ENCODE measurements around the gene SIAH2.

Gene SIAH2

GRCh38 chr3:150773616-150774192 lies 10.7 kb upstream of the SIAH2 start:
- DNase-seq: no peak

- no peak for DNase-seq
Measured at GRCh38 chr3:150771600-150771999, 8.6 kb upstream of the SIAH2 start.

- DNase-seq: no peak
Measured at GRCh38 chr3:150770681-150771080, 7.7 kb upstream of the SIAH2 start.

GRCh38 chr3:150766742-150767141 lies 3.8 kb upstream of the SIAH2 start:
- no peak for DNase-seq

- no peak for DNase-seq
Measured at GRCh38 chr3:150765949-150766720, 3.2 kb upstream of the SIAH2 start.

GRCh38 chr3:150764967-150765366 lies 2.0 kb upstream of the SIAH2 start:
- no peak for DNase-seq

GRCh38 chr3:150764566-150764965 lies 1.6 kb upstream of the SIAH2 start:
- DNase-seq: no peak

- peak; percentile 28 for DNase-seq
Measured at GRCh38 chr3:150763841-150764483, 993 bp upstream of the SIAH2 start.

- DNase-seq: no peak
Measured at GRCh38 chr3:150762662-150763121, 277 bp downstream of the SIAH2 start.

GRCh38 chr3:150761831-150762661 lies 923 bp downstream of the SIAH2 start:
- peak; percentile 56 for DNase-seq

GRCh38 chr3:150760431-150761200 lies 2.4 kb downstream of the SIAH2 start:
- no peak for DNase-seq

GRCh38 chr3:150759947-150760346 lies 3.0 kb downstream of the SIAH2 start:
- DNase-seq: no peak

GRCh38 chr3:150759319-150759718 lies 3.6 kb downstream of the SIAH2 start:
- no peak for DNase-seq

- DNase-seq: no peak
Measured at GRCh38 chr3:150757768-150758167, 5.2 kb downstream of the SIAH2 start.

- no peak for DNase-seq
Measured at GRCh38 chr3:150757364-150757763, 5.6 kb downstream of the SIAH2 start.

- no peak for DNase-seq
Measured at GRCh38 chr3:150756491-150757059, 6.4 kb downstream of the SIAH2 start.

- DNase-seq: no peak
Measured at GRCh38 chr3:150755902-150756301, 7.1 kb downstream of the SIAH2 start.

- no peak for DNase-seq
Measured at GRCh38 chr3:150754896-150755295, 8.1 kb downstream of the SIAH2 start.

GRCh38 chr3:150751781-150752263 lies 11.1 kb downstream of the SIAH2 start:
- no peak for DNase-seq

- DNase-seq: no peak
Measured at GRCh38 chr3:150749255-150749654, 13.7 kb downstream of the SIAH2 start.

GRCh38 chr3:150748684-150749047 lies 14.3 kb downstream of the SIAH2 start:
- no peak for DNase-seq
